Breast epithelium (tissue), 3 donors: Measurements from ENCODE around the gene TAF1.
"Not testable (repeated sequence)": the region's sequence is repeated elsewhere in the genome, so short reads cannot be mapped to it uniquely, and the experiment has no call there.

Experiments
- CTCF ChIP-seq, 3 donors: fragments of 450-650 bp; IDR thresholded peaks; one replicate each; pipeline ENCODE4 v1.5.1; 2016 to 2017; ENCODE audit warnings: antibody characterized with exemption in 3 of 3, mild to moderate bottlenecking in 3 of 3, moderate library complexity in 3 of 3
- POLR2A ChIP-seq: fragments of 450-650 bp; IDR thresholded peaks from one replicate; pipeline ENCODE4 v1.6.1; 2016; ENCODE audit warnings: antibody characterized with exemption, mild to moderate bottlenecking, moderate library complexity

DNA sequence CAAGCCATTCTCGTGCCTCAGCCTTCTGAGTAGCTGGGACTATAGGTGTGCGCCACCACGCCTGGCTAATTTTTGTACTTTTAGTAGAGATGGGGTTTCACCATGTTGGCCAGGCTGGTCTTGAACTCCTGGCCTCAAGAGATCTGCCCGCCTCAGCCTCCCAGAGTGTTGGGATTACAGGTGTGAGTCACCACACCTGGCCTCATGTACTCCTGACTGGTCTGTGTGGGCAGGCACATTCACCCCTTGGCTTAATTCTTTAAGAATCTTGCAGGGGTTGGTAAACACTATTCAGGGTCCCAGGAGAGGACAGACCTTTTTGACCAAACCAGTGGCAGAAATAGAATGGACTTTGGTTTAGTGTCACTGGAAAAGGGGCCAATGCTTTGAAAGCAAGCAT lies 25.6 kb downstream of the TAF1 start:
- TF ChIP-seq CTCF (IDR thresholded peaks at IDR 0.05); POLR2A: not testable (repeated sequence)
